GM12878 (cell line): ENCODE data around the gene TSPAN5.

Experiments
- CEBPB ChIP-seq, 2 experiments: fragments of 150-350 bp in 1 of 2; IDR thresholded peaks; 2 replicates each; pipeline ENCODE4 v1.6.1; 2012 to 2014; ENCODE audit warnings: low read depth in 2 of 2, low read length in 2 of 2, borderline replicate concordance in 1 of 2, inconsistent platforms in 1 of 2
- CHD4 ChIP-seq: fragments of 200-600 bp; sonication (generic); IDR thresholded peaks from 2 replicates; pipeline ENCODE4 v1.6.1; 2016; ENCODE audit warnings: mild to moderate bottlenecking
- EZH2 ChIP-seq: IDR thresholded peaks from 2 replicates; pipeline ENCODE4 v1.6.1; 2012; ENCODE audit warnings: low read depth, mild to moderate bottlenecking, control low read depth, inconsistent platforms, low read length, borderline replicate concordance; ENCODE audit not compliant: control insufficient read depth
- MYC ChIP-seq: IDR thresholded peaks from 2 replicates; pipeline ENCODE4 v1.6.1; 2011; ENCODE audit warnings: mild to moderate bottlenecking, low read length, moderate library complexity, inconsistent platforms; ENCODE audit not compliant: insufficient read depth, insufficient replicate concordance, insufficient read length, severe bottlenecking
- NR2C2 ChIP-seq: IDR thresholded peaks from 2 replicates; pipeline ENCODE4 v1.6.1; 2011; ENCODE audit warnings: borderline replicate concordance, low read depth; ENCODE audit not compliant: control insufficient read depth, insufficient read length
- PAX5 ChIP-seq: IDR thresholded peaks from 2 replicates; pipeline ENCODE4 v1.6.1; 2011; ENCODE audit warnings: low read depth, low read length, borderline replicate concordance
- SP1 ChIP-seq: IDR thresholded peaks from one replicate; pipeline ENCODE4 v1.6.1; 2011; ENCODE audit warnings: low read depth, low read length
- TARDBP ChIP-seq: IDR thresholded peaks from 2 replicates; pipeline ENCODE4 v1.6.1; 2016; ENCODE audit warnings: borderline replicate concordance
- TF ChIP-seq, protein P1 (sequence below), 3 experiments: IDR thresholded peaks in 2 of 3; conservative IDR thresholded peaks in 1 of 3; 2 replicates each; pipeline ENCODE4 v1.5.1; 2011; ENCODE audit warnings: low read depth in 3 of 3, low read length in 3 of 3, mild to moderate bottlenecking in 3 of 3, control low read depth in 2 of 3, moderate library complexity in 2 of 3, inconsistent platforms in 1 of 3, mixed read lengths in 1 of 3; ENCODE audit not compliant: control insufficient read depth in 2 of 3, insufficient read depth in 1 of 3; ENCODE audit errors: extremely low read depth in 1 of 3
- TF ChIP-seq, protein P2 (sequence below): fragments of 150-350 bp; IDR thresholded peaks from 2 replicates; pipeline ENCODE4 v1.6.1; 2016; ENCODE audit warnings: low read depth, low read length
- TF ChIP-seq, protein P3 (sequence below): fragments of 450-650 bp; IDR thresholded peaks from 2 replicates; pipeline ENCODE4 v1.6.1; 2017; ENCODE audit warnings: borderline replicate concordance
- TF ChIP-seq, protein P4 (sequence below): IDR thresholded peaks from 2 replicates; pipeline ENCODE4 v1.6.1; 2011; ENCODE audit warnings: mild to moderate bottlenecking, low read depth, low read length, moderate library complexity; ENCODE audit not compliant: insufficient replicate concordance
- TF ChIP-seq, protein P5 (sequence below): fragments of 450-650 bp; IDR thresholded peaks from 2 replicates; pipeline ENCODE4 v1.6.1; 2017; ENCODE audit warnings: mild to moderate bottlenecking

DNA sequence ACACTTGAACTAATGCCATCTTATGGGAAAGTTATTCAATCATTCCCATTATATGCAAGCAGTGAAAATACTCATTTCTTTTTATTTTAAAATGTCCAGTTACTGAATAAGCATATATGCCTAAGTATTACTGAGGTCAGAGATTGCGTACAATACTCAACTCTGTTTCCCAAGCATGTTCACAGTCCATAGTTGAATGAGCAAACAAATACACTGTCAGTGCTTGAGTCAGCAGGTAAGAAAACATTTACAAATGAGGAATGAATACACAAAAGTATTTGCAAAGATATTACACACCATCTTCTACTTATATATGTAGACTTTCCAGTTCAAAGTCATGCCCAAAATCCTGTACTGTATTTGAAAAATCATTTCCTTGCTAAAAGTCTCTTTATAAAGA lies 74.1 kb downstream of the TSPAN5 start:
- TF ChIP-seq, protein P1, sequence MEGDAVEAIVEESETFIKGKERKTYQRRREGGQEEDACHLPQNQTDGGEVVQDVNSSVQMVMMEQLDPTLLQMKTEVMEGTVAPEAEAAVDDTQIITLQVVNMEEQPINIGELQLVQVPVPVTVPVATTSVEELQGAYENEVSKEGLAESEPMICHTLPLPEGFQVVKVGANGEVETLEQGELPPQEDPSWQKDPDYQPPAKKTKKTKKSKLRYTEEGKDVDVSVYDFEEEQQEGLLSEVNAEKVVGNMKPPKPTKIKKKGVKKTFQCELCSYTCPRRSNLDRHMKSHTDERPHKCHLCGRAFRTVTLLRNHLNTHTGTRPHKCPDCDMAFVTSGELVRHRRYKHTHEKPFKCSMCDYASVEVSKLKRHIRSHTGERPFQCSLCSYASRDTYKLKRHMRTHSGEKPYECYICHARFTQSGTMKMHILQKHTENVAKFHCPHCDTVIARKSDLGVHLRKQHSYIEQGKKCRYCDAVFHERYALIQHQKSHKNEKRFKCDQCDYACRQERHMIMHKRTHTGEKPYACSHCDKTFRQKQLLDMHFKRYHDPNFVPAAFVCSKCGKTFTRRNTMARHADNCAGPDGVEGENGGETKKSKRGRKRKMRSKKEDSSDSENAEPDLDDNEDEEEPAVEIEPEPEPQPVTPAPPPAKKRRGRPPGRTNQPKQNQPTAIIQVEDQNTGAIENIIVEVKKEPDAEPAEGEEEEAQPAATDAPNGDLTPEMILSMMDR (IDR thresholded peaks at IDR 0.05 in 2 of 3, conservative IDR thresholded peaks at IDR 0.05 in 1 of 3; ENCODE audit: control insufficient read depth in 2 of 3, extremely low read depth in 1 of 3, insufficient read depth in 1 of 3, low read depth in 3 of 3, low read length in 3 of 3) = no peak
- TF ChIP-seq MYC (no peak), EZH2 (no peak), TARDBP (no peak), CHD4 (no peak), PAX5 (no peak), NR2C2 (no peak), CEBPB (IDR thresholded peaks at IDR 0.05; ENCODE audit: borderline replicate concordance in 1 of 2, low read depth in 2 of 2, low read length in 2 of 2) (no peak), SP1 (no peak)
- TF ChIP-seq, protein P2, sequence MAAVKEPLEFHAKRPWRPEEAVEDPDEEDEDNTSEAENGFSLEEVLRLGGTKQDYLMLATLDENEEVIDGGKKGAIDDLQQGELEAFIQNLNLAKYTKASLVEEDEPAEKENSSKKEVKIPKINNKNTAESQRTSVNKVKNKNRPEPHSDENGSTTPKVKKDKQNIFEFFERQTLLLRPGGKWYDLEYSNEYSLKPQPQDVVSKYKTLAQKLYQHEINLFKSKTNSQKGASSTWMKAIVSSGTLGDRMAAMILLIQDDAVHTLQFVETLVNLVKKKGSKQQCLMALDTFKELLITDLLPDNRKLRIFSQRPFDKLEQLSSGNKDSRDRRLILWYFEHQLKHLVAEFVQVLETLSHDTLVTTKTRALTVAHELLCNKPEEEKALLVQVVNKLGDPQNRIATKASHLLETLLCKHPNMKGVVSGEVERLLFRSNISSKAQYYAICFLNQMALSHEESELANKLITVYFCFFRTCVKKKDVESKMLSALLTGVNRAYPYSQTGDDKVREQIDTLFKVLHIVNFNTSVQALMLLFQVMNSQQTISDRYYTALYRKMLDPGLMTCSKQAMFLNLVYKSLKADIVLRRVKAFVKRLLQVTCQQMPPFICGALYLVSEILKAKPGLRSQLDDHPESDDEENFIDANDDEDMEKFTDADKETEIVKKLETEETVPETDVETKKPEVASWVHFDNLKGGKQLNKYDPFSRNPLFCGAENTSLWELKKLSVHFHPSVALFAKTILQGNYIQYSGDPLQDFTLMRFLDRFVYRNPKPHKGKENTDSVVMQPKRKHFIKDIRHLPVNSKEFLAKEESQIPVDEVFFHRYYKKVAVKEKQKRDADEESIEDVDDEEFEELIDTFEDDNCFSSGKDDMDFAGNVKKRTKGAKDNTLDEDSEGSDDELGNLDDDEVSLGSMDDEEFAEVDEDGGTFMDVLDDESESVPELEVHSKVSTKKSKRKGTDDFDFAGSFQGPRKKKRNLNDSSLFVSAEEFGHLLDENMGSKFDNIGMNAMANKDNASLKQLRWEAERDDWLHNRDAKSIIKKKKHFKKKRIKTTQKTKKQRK = no peak
- TF ChIP-seq, protein P3, sequence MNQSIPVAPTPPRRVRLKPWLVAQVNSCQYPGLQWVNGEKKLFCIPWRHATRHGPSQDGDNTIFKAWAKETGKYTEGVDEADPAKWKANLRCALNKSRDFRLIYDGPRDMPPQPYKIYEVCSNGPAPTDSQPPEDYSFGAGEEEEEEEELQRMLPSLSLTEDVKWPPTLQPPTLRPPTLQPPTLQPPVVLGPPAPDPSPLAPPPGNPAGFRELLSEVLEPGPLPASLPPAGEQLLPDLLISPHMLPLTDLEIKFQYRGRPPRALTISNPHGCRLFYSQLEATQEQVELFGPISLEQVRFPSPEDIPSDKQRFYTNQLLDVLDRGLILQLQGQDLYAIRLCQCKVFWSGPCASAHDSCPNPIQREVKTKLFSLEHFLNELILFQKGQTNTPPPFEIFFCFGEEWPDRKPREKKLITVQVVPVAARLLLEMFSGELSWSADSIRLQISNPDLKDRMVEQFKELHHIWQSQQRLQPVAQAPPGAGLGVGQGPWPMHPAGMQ = no peak
- TF ChIP-seq, protein P4, sequence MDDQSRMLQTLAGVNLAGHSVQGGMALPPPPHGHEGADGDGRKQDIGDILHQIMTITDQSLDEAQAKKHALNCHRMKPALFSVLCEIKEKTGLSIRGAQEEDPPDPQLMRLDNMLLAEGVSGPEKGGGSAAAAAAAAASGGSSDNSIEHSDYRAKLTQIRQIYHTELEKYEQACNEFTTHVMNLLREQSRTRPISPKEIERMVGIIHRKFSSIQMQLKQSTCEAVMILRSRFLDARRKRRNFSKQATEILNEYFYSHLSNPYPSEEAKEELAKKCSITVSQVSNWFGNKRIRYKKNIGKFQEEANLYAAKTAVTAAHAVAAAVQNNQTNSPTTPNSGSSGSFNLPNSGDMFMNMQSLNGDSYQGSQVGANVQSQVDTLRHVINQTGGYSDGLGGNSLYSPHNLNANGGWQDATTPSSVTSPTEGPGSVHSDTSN = no peak
- TF ChIP-seq, protein P5, sequence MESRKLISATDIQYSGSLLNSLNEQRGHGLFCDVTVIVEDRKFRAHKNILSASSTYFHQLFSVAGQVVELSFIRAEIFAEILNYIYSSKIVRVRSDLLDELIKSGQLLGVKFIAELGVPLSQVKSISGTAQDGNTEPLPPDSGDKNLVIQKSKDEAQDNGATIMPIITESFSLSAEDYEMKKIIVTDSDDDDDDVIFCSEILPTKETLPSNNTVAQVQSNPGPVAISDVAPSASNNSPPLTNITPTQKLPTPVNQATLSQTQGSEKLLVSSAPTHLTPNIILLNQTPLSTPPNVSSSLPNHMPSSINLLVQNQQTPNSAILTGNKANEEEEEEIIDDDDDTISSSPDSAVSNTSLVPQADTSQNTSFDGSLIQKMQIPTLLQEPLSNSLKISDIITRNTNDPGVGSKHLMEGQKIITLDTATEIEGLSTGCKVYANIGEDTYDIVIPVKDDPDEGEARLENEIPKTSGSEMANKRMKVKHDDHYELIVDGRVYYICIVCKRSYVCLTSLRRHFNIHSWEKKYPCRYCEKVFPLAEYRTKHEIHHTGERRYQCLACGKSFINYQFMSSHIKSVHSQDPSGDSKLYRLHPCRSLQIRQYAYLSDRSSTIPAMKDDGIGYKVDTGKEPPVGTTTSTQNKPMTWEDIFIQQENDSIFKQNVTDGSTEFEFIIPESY = no peak
